GM21619 (cell line): Measurements from ENCODE around the gene SELENOV.

Source experiments
- ATAC-seq: cut with Tn5 transposase; IDR thresholded peaks from one replicate; pipeline ENCODE4 v1.9.1; 2021; ENCODE audit not compliant: unreplicated experiment

Gene SELENOV

DNA sequence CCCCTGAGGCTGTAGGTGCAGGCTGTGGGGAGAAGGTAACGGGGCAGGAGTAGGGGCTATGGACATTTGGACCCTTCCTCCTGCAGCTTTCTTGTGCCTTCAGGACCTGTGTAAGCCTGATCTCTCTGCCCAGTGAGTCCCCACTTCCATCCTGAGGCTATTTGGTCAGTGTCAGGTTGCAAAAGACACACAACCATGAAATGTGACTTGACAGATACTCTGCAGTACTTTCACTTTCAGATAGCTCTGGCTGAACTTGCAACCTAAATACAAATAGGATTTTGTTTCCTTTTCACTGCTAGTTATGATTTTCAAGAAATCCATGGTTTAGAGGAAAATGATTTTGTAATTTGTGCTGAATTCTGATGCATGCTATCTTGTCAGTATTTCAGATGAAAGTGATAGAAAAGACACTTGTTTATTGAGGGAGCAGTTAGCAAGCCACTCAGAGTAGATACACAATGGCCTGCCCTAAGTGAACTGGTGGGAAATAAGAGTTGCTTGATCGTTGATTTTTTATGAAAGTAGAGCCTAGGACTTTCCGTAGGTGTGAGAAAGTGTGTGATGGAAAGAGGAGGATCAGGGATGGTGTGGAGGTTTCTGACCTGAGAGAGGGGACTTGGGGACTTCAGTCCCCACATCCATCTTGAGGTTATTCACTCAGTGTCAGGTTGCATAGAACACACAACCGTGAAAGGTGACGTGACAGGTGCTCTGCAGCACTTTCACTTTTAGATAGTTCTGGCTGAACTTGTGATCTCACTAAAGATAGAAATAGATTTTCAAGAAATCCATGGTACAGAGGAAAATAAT, 43.1 kb downstream of the SELENOV start:
- ATAC-seq: no peak

DNA sequence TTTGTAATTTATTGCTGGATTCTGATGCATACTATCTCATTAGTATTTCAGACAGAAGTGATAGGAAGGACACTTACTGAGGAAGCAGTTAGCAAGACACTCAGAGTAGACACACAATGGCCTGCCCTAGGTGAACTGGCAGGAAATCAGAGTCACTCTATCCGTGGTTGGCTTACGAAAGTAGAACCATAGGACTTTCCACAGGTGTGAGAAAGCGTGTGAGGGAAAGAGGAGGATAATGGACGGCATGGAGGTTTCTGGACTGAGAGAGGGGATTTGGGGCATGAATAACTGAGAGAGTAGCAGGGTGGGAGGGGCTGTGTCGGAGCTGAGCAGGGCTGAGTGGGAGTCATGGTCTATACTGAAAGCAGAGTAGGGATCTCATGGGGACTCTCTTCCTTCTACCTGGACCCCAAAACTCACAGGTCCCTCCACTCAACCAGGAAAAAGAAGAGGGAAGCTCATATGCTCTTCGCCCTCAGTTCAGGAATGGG, 43.7 kb downstream of the SELENOV start:
- ATAC-seq: no peak

DNA sequence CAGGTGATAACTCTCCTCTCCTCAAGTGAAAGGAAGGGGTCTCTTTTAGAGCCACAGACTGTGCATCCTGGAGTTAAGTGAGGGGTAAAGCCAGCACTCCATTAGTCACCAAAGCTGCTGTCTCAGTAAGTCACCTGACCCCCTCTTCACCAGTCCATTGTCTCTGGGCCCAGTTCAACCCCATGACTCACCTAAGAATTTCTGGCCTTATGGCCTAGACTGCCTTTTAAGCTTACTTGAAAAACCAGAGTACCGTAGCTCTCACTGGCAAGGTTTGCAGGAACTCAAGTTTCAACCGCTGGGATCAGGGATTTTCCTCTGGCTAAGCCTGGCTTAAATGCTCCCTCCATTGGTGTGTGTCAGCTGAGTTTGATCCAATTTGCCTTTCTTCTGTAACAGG, 48.5 kb downstream of the SELENOV start:
- no peak for ATAC-seq

DNA sequence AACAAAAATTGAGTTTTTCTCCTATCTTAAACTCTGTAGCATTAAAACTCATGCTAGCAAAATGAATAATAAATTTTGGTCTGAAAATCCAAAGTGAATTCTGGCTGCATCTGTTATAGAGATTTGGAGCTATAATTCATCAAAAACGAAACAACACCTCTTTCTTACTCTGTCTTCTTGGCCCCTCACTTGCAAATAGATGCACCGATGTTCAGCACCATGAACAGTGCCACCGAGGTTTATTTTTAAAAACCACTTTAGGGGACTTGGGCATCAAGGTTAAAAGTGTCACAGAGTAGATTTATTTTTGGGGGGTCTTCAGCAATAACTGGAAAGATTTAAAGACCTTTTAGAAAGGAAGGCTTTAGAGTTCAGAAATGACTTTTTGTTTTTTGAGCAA, 51.1 kb downstream of the SELENOV start:
- no peak for ATAC-seq

DNA sequence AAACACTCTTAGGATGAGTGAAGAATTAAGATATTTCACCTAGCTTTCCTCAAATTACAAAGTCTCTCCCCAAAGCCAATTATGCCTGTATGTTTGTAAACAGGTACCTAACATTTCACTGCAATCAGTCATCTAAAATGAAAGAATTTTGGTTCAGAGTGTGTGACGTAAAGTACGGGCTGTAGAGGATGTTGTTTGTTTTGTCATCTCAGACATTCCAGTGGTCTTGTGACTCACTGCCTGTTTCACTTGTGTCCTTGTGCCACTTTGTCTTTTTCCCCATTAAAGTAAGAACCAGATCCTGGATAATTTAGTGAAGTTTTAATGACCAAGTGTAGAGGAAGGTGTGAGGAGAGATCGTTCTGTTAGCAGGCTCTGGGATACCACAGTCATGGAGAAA, 53.7 kb downstream of the SELENOV start:
- no peak for ATAC-seq
